GM18870 (cell line): ENCODE data around the gene RRH.
"Not testable (repeated sequence)": the region's sequence is repeated elsewhere in the genome, so short reads cannot be mapped to it uniquely, and the experiment has no call there.

Source experiments
- ATAC-seq: cut with Tn5 transposase; IDR thresholded peaks from one replicate; pipeline ENCODE4 v1.9.1; 2021; ENCODE audit warnings: moderate library complexity; ENCODE audit not compliant: unreplicated experiment

RRH gene

GRCh38 chr4:109827672-109828071, at the start of gene RRH:
RRH (plus strand) TSS chr4:109827972; CDS start chr4:109828028, 56 bp downstream.
- no peak for ATAC-seq

- ATAC-seq: not testable (repeated sequence)
These were observed 45.7 kb upstream of the RRH start for GRCh38 chr4:109782092-109782491.

GRCh38 chr4:109786846-109787245, 40.9 kb upstream of the RRH start:
- no peak for ATAC-seq

GRCh38 chr4:109787807-109788206, 40.0 kb upstream of the RRH start:
- no peak for ATAC-seq

GRCh38 chr4:109795059-109795458, 32.7 kb upstream of the RRH start:
- no peak for ATAC-seq

DNA sequence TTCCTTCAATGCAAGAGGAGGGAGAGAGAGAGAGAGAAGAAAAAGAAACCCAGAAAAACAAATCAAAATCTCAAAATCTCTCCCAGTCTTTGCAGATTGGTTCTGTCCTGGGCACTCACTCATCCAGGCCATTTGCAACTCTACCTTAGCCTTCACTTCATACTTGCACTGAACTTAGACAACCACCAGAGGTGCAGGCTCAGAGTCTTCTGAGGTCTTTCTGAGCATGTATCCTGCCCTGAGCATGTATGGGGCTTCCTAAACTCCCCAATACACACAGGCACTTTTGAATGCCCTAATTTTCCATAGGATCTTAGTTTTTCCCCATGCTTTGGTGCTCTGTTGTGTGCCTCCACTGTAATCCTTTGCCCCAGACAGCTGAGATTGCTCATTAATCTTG, 28.9 kb upstream of the RRH start:
- ATAC-seq: no peak

GRCh38 chr4:109801099-109801789, 26.5 kb upstream of the RRH start:
- ATAC-seq: no peak

- no peak for ATAC-seq
These were observed 25.9 kb upstream of the RRH start, which contains the start of gene CFI for GRCh38 chr4:109801895-109802319. CFI (minus strand) TSS chr4:109801999; CDS start chr4:109801971, 28 bp downstream.

- ATAC-seq: no peak
These were observed 23.7 kb upstream of the RRH start for GRCh38 chr4:109803924-109804571.

DNA sequence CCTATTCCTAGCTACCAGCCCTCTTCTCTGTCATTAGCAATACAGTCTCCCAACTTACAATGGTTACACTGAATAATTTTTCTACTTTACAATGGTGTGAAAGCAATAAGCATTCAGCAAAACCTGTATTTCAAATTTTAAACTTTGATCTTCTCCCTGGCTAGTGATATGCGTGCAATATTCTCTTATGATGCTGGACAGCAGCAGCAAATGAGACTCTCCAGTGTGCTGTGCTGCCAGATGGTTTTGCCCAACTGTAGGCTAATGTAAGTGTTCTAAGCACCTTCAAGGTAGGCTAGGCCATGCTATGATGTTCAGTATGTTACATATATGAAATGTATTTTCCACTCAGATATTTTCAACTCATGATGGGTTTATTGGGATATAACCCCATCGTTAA, 18.1 kb upstream of the RRH start:
- no peak for ATAC-seq

- ATAC-seq: no peak
These were observed 17.0 kb upstream of the RRH start for GRCh38 chr4:109810552-109811387.

- no peak for ATAC-seq
These were observed 16.1 kb upstream of the RRH start for GRCh38 chr4:109811707-109812106.

DNA sequence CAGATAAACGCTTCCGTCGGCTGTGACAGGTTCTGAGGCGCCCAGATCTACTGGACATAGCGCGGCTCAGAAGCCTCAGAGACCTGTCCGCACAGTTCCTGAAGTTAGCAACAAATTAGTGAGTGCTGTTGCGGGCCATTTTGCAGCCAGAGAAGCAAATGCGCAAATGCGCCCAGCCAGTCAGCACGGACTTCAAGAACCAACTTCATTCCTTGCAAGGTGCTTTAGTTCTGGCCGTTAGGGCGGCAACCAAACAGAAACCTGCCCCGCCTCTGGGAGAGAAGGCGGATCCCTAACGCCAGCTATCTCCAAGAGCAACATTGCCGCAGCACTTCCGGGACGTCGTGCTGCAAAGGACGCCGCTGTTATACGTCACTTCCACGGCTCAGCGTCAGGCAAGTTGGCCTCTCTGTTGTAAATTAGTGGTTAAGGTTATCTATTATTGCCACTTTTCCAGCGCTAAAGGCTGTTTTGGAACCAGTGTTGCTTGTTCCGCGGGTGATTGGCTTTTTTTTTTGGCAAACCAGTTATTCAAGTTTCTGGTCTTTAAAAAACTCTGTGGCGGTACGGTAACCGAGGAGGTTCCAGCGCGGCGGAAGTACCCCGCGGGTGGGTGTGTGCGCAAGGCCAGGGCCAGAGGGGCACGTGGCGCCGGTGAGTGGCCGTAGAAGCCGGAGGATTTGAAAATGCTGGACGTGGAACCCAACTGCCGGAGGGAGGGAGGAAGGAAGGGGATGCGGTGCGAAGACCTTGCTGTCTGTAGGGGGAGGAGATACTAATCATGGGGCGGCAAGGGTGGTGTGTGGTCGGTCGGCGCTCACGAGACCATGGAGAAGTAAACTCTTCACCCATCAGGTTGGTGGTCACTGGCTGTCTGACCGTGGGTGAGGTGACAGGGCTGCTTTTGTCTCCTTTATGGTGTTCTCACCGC, 12.4 kb upstream of the RRH start, which contains the start of gene GAR1:
TSS of gene GAR1 (plus strand) at position 612 of the 931 bp plus-strand sequence. CDS start 403 bp downstream, outside the sequence.
- peak; percentile 98 for ATAC-seq

- no peak for ATAC-seq
These were observed 11.7 kb upstream of the RRH start for GRCh38 chr4:109816082-109816442.

- ATAC-seq: no peak
These were observed 10.9 kb upstream of the RRH start for GRCh38 chr4:109816894-109817293.

- no peak for ATAC-seq
These were observed 9.5 kb upstream of the RRH start for GRCh38 chr4:109818268-109818667.

- no peak for ATAC-seq
These were observed 7.2 kb upstream of the RRH start for GRCh38 chr4:109820563-109820962.

GRCh38 chr4:109821185-109821584, 6.6 kb upstream of the RRH start:
- ATAC-seq: no peak

GRCh38 chr4:109826719-109827118, 1.1 kb upstream of the RRH start:
- peak; percentile 58 for ATAC-seq

- ATAC-seq: no peak
These were observed 6.0 kb downstream of the RRH start for GRCh38 chr4:109833756-109834155.
